H9 (cell line): ENCODE measurements around the gene TSPAN18. TPM values are rescaled to one million over a fixed set of nuclear protein-coding genes. Genes with fewer than 3 reads are reported as not detected.

Experiments used
- DNase-seq: peaks from one replicate; pipeline ENCODE4 v3.0.0-alpha.2; 2017
- H2AFZ ChIP-seq: one replicate; pipeline ENCODE4 v1.6.1; 2013; ENCODE audit warnings: mild to moderate bottlenecking, low read length, control low read depth, moderate library complexity
- H2AK5ac ChIP-seq: 2 replicates; pipeline ENCODE4 v1.6.1; 2013; ENCODE audit warnings: low read length, control low read depth, mixed read lengths; ENCODE audit not compliant: insufficient read length
- H2BK120ac ChIP-seq: one replicate; pipeline ENCODE4 v1.6.1; 2013; ENCODE audit warnings: low read depth, mild to moderate bottlenecking, low read length, control low read depth, inconsistent platforms; ENCODE audit not compliant: poor library complexity, severe bottlenecking
- H2BK12ac ChIP-seq: 2 replicates; pipeline ENCODE4 v1.6.1; 2013; ENCODE audit warnings: low read length, control low read depth, mixed read lengths, low read depth; ENCODE audit not compliant: insufficient read length
- H2BK15ac ChIP-seq: 2 replicates; pipeline ENCODE4 v1.6.1; 2013; ENCODE audit warnings: low read depth, low read length, control low read depth
- H2BK20ac ChIP-seq: one replicate; pipeline ENCODE4 v1.6.1; 2013; ENCODE audit warnings: low read depth, mild to moderate bottlenecking, low read length, control low read depth, inconsistent platforms; ENCODE audit not compliant: poor library complexity, severe bottlenecking
- H2BK5ac ChIP-seq: 2 replicates; pipeline ENCODE4 v1.6.1; 2013; ENCODE audit warnings: low read length, control low read depth, mixed read lengths; ENCODE audit not compliant: insufficient read length
- H3K14ac ChIP-seq: 2 replicates; pipeline ENCODE4 v1.6.1; 2013; ENCODE audit warnings: low read length, control low read depth; ENCODE audit not compliant: insufficient read depth
- H3K18ac ChIP-seq: 2 replicates; pipeline ENCODE4 v1.6.1; 2013; ENCODE audit warnings: low read depth, mild to moderate bottlenecking, mixed read lengths, low read length, control low read depth; ENCODE audit not compliant: insufficient read length
- H3K23ac ChIP-seq: 2 replicates; pipeline ENCODE4 v1.6.1; 2013; ENCODE audit warnings: low read length, control low read depth, mixed read lengths, low read depth; ENCODE audit not compliant: insufficient read length
- H3K23me2 ChIP-seq: 2 replicates; pipeline ENCODE4 v1.6.1; 2013; ENCODE audit warnings: low read depth, mild to moderate bottlenecking, mixed read lengths, low read length, control low read depth; ENCODE audit not compliant: insufficient read length, poor library complexity, severe bottlenecking
- H3K27ac ChIP-seq: 2 replicates; pipeline ENCODE4 v1.5.1; 2013; ENCODE audit warnings: low read length, control low read depth, mixed read lengths, low read depth; ENCODE audit not compliant: insufficient read length
- H3K27me3 ChIP-seq: 2 replicates; pipeline ENCODE4 v1.6.1; 2013; ENCODE audit warnings: low read length, control low read depth, inconsistent platforms; ENCODE audit not compliant: insufficient read depth
- H3K4ac ChIP-seq: 2 replicates; pipeline ENCODE4 v1.6.1; 2013; ENCODE audit warnings: low read depth, mild to moderate bottlenecking, control low read depth, inconsistent platforms, low read length, moderate library complexity
- H3K4me1 ChIP-seq: 2 replicates; pipeline ENCODE4 v1.6.1; 2013; ENCODE audit warnings: low read length, control low read depth, inconsistent platforms; ENCODE audit not compliant: insufficient read depth
- H3K4me2 ChIP-seq: 2 replicates; pipeline ENCODE4 v1.6.1; 2013; ENCODE audit warnings: low read length, control low read depth, mixed read lengths; ENCODE audit not compliant: insufficient read length, insufficient read depth
- H3K56ac ChIP-seq: 2 replicates; pipeline ENCODE4 v1.6.1; 2013; ENCODE audit warnings: low read depth, mild to moderate bottlenecking, mixed read lengths, low read length, control low read depth; ENCODE audit not compliant: insufficient read length
- H3K79me1 ChIP-seq: 2 replicates; pipeline ENCODE4 v1.6.1; 2013; ENCODE audit warnings: low read depth, mild to moderate bottlenecking, moderate library complexity, low read length, control low read depth, inconsistent platforms; ENCODE audit not compliant: insufficient read depth, poor library complexity, severe bottlenecking
- H3K79me2 ChIP-seq: 2 replicates; pipeline ENCODE4 v1.6.1; 2013; ENCODE audit warnings: low read length, control low read depth, inconsistent platforms; ENCODE audit not compliant: insufficient read depth
- H3K9ac ChIP-seq: 2 replicates; pipeline ENCODE4 v1.6.1; 2013; ENCODE audit warnings: low read length, control low read depth, mixed read lengths; ENCODE audit not compliant: insufficient read length; ENCODE audit errors: extremely low read depth
- H3K9me3 ChIP-seq: one replicate; pipeline ENCODE4 v1.6.1; 2013; ENCODE audit warnings: low read depth, low read length, inconsistent platforms; ENCODE audit not compliant: control insufficient read depth
- H3T11ph ChIP-seq: one replicate; pipeline ENCODE4 v1.6.1; 2013; ENCODE audit warnings: mild to moderate bottlenecking, low read length, control low read depth, inconsistent platforms
- H4K20me1 ChIP-seq: one replicate; pipeline ENCODE4 v1.6.1; 2013; ENCODE audit not compliant: control insufficient read depth, insufficient read length, insufficient read depth
- H4K5ac ChIP-seq: 2 replicates; pipeline ENCODE4 v1.6.1; 2013; ENCODE audit warnings: low read depth, mild to moderate bottlenecking, mixed read lengths, low read length, control low read depth; ENCODE audit not compliant: insufficient read length
- H4K8ac ChIP-seq: replicated peaks from 2 replicates; pipeline ENCODE4 v1.6.1; 2013; ENCODE audit warnings: low read length, control low read depth, mixed read lengths, low read depth; ENCODE audit not compliant: insufficient read length
- H4K91ac ChIP-seq: 2 replicates; pipeline ENCODE4 v1.6.1; 2013; ENCODE audit warnings: low read depth, mild to moderate bottlenecking, moderate library complexity, mixed read lengths, low read length, control low read depth; ENCODE audit not compliant: insufficient read length
- H3K27ac Mint-ChIP-seq, 3 experiments: 2 replicates in 2 of 3; 3 replicates in 1 of 3; pipeline ENCODE4 v1.8.0; 2020 to 2021; ENCODE audit warnings: mixed read lengths in 3 of 3, mild to moderate bottlenecking in 1 of 3, moderate library complexity in 1 of 3
- H3K27me3 Mint-ChIP-seq: 2 replicates; pipeline ENCODE4 v1.8.0; 2021; ENCODE audit warnings: low read depth, mild to moderate bottlenecking, moderate library complexity, mixed read lengths
- H3K36me3 Mint-ChIP-seq, 3 experiments: 2 replicates in 2 of 3; 3 replicates in 1 of 3; pipeline ENCODE4 v1.8.0; 2020 to 2021; ENCODE audit warnings: low read depth in 3 of 3, mixed read lengths in 3 of 3; ENCODE audit not compliant: insufficient read depth in 1 of 3
- H3K4me1 Mint-ChIP-seq, 2 experiments: 2 replicates each; pipeline ENCODE4 v1.8.0; 2020; ENCODE audit warnings: mixed read lengths in 2 of 2
- H3K4me3 Mint-ChIP-seq, 2 experiments: 2 replicates in 1 of 2; 3 replicates in 1 of 2; pipeline ENCODE4 v1.8.0; 2020 to 2021; ENCODE audit warnings: mild to moderate bottlenecking in 2 of 2, mixed read lengths in 2 of 2, moderate library complexity in 1 of 2
- H3K9me3 Mint-ChIP-seq, 2 experiments: 2 replicates in 1 of 2; 3 replicates in 1 of 2; pipeline ENCODE4 v1.8.0; 2020; ENCODE audit warnings: mild to moderate bottlenecking in 2 of 2, mixed read lengths in 2 of 2, moderate library complexity in 1 of 2
- WGBS: extraction: QIAGEN DNeasy Blood & Tissue Kit; methylation state at CpG from one replicate; pipeline ENCODE4 v1.1.7; 2013; ENCODE audit warnings: missing lambda C conversion rate, low lambda C conversion rate, mixed read lengths; ENCODE audit not compliant: insufficient read length; ENCODE audit errors: extremely low coverage; 5-methylcytosine and 5-hydroxymethylcytosine counted together
- total RNA-seq: library from RNA; stranded (reverse); gene quantifications from 2 replicates; pipeline ENCODE4 v1.2.1, GENCODE V29; 2021
- TF ChIP-seq, protein P1 (sequence below): fragments of 200-600 bp; sonication (generic); conservative IDR thresholded peaks from 3 replicates; pipeline ENCODE4 v1.8.0; 2021; ENCODE audit warnings: antibody characterized with exemption, mild to moderate bottlenecking

TSPAN18 gene
- total RNA-seq, 1 experiment from 2014 or later: 25.3 TPM

DNA sequence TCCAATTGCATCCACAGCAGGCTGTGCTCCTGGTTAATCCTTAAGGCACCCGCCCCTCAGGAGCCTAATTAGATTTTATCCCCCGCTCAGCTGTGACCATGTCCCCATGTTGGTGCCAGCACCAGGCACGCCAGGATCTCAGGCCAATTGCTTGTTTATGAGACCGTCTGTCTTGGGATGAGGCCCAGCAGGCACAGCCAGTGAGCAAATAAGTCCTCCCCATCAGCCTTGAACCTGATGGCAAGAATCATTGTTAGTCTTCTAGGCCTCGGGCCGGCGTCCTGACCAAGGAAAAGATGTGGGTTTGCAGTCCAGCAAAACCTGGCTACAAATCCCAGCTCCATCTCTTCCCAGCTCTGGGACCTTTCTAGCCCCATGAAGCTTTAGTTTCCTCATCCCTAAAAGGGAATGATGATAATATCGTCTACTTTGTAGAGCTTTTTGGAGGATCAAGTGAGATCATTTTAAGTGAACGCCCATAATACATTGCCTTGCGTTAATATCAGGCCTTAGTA lies 166.6 kb downstream of the TSPAN18 start:
- H3K79me2 ChIP-seq: no peaks in the 10 kb centered on the region
- no peak overlapping the region for H3K14ac ChIP-seq
- no peak overlapping the region for H4K8ac ChIP-seq
- H3K9me3 Mint-ChIP-seq: peaks cover 0 to 3% of the 10 kb centered on the region in 2 experiments; a peak in 1 of 5 replicates
- no peak overlapping the region for H2BK15ac ChIP-seq
- TF ChIP-seq, protein P1, sequence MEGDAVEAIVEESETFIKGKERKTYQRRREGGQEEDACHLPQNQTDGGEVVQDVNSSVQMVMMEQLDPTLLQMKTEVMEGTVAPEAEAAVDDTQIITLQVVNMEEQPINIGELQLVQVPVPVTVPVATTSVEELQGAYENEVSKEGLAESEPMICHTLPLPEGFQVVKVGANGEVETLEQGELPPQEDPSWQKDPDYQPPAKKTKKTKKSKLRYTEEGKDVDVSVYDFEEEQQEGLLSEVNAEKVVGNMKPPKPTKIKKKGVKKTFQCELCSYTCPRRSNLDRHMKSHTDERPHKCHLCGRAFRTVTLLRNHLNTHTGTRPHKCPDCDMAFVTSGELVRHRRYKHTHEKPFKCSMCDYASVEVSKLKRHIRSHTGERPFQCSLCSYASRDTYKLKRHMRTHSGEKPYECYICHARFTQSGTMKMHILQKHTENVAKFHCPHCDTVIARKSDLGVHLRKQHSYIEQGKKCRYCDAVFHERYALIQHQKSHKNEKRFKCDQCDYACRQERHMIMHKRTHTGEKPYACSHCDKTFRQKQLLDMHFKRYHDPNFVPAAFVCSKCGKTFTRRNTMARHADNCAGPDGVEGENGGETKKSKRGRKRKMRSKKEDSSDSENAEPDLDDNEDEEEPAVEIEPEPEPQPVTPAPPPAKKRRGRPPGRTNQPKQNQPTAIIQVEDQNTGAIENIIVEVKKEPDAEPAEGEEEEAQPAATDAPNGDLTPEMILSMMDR: no peak
- H3K27me3 Mint-ChIP-seq: peaks cover 4% of the 10 kb centered on the region
- no peak overlapping the region for H2BK20ac ChIP-seq
- WGBS: no CpG with 5 or more reads among the region's 10 CpGs
- no peak overlapping the region for H3K4me3 Mint-ChIP-seq
- no peak overlapping the region for H3K4ac ChIP-seq
- no peaks in the 10 kb centered on the region; the same call in 1 of the 2 replicates for H3K4me1 ChIP-seq
- H3K36me3 Mint-ChIP-seq: peaks cover 0 to under 1% (median 0%) of the 10 kb centered on the region in 3 experiments; a peak in 2 of 7 replicates
- H2BK12ac ChIP-seq: no peak overlapping the region
- H3K27ac ChIP-seq: no peak overlapping the region
- H4K91ac ChIP-seq: no peak overlapping the region
- no peak overlapping the region for H3K9ac ChIP-seq
- no peak overlapping the region for H2BK120ac ChIP-seq
- no peaks in the 10 kb centered on the region for H3K27me3 ChIP-seq
- DNase-seq: no peak
- H2AFZ ChIP-seq: no peak overlapping the region
- no peak overlapping the region for H2AK5ac ChIP-seq
- no peak overlapping the region for H3K27ac Mint-ChIP-seq
- H3K4me2 ChIP-seq: no peak overlapping the region
- H3K79me1 ChIP-seq: no peaks in the 10 kb centered on the region
- H4K20me1 ChIP-seq: no peaks in the 10 kb centered on the region
- no peak overlapping the region for H3K18ac ChIP-seq
- no peak overlapping the region for H3T11ph ChIP-seq
- no peak overlapping the region for H3K56ac ChIP-seq
- no peaks in the 10 kb centered on the region for H3K23me2 ChIP-seq
- no peak overlapping the region for H3K23ac ChIP-seq
- no peaks in the 10 kb centered on the region for H3K9me3 ChIP-seq
- no peak overlapping the region for H2BK5ac ChIP-seq
- H3K4me1 Mint-ChIP-seq: peaks cover 30 to 37% of the 10 kb centered on the region in 2 experiments
- H4K5ac ChIP-seq: no peak overlapping the region
